CD4-positive, alpha-beta T cell (primary cell): ENCODE data around the gene GPR158. TPM values are rescaled to one million over a fixed set of nuclear protein-coding genes. Genes with fewer than 3 reads are reported as not detected.

Experiments used
- ATAC-seq: fragments of 200-7000 bp; cut with Tn5 transposase; one replicate; pipeline ENCODE4 v1.10.0; 2022; ENCODE audit warnings: mild to moderate bottlenecking; ENCODE audit not compliant: poor library complexity
- CTCF ChIA-PET: fragments of 350-600 bp; sonication (Branson Sonifier 250); formaldehyde crosslinking; loops from one replicate; lab custom pipeline; 2021; ENCODE audit warnings: antibody characterized with exemption, inconsistent platforms; lab: Charles Lee
- POLR2A ChIA-PET: fragments of 350-600 bp; sonication (Branson Sonifier 250); formaldehyde crosslinking; loops from one replicate; lab custom pipeline; 2021; ENCODE audit warnings: antibody characterized with exemption, inconsistent platforms; lab: Charles Lee
- DNase-seq, 14 experiments: peaks; one replicate each; pipeline ENCODE4 v3.0.0-alpha.2; 2013 to 2020; ENCODE audit warnings: mixed read lengths in 2 of 14
- H3K27ac ChIP-seq, 2 donors: one replicate each; pipeline versions ENCODE4 v1.5.1 to v1.7.0; 2013; ENCODE audit warnings: low read length in 2 of 2, low read depth in 1 of 2, mild to moderate bottlenecking in 1 of 2
- H3K27me3 ChIP-seq, 2 experiments: 1 replicate in 1 of 2; 2 replicates in 1 of 2; pipeline versions ENCODE4 v1.6.1 to v1.7.0; 2013; ENCODE audit warnings: low read length in 2 of 2, control low read depth in 1 of 2, mild to moderate bottlenecking in 1 of 2, moderate library complexity in 1 of 2; ENCODE audit not compliant: insufficient read depth in 2 of 2, control insufficient read depth in 1 of 2
- H3K36me3 ChIP-seq: one replicate; pipeline ENCODE4 v1.6.1; 2013; ENCODE audit warnings: low read length, control low read depth; ENCODE audit not compliant: insufficient read depth
- H3K4me1 ChIP-seq: one replicate; pipeline ENCODE4 v1.6.1; 2013; ENCODE audit warnings: low read length, control low read depth; ENCODE audit not compliant: insufficient read depth
- H3K4me3 ChIP-seq: one replicate; pipeline ENCODE4 v1.5.1; 2013; ENCODE audit warnings: mild to moderate bottlenecking, low read length, moderate library complexity
- H3K9me3 ChIP-seq, 2 experiments: 1 replicate in 1 of 2; 2 replicates in 1 of 2; pipeline versions ENCODE4 v1.6.1 to v1.7.0; 2013; ENCODE audit warnings: low read length in 2 of 2, mild to moderate bottlenecking in 2 of 2, control low read depth in 1 of 2, moderate library complexity in 1 of 2; ENCODE audit not compliant: control insufficient read depth in 1 of 2, insufficient read depth in 1 of 2
- H3K27ac Mint-ChIP-seq: one replicate; pipeline ENCODE4 v1.8.0; 2020; ENCODE audit warnings: mixed read lengths
- H3K27me3 Mint-ChIP-seq: one replicate; pipeline ENCODE4 v1.8.0; 2021; ENCODE audit warnings: mixed read lengths
- H3K36me3 Mint-ChIP-seq: one replicate; pipeline ENCODE4 v1.8.0; 2021; ENCODE audit warnings: low read depth, mixed read lengths
- H3K4me1 Mint-ChIP-seq: one replicate; pipeline ENCODE4 v1.8.0; 2021; ENCODE audit warnings: low read depth, mixed read lengths
- H3K4me3 Mint-ChIP-seq: one replicate; pipeline ENCODE4 v1.8.0; 2020; ENCODE audit warnings: mild to moderate bottlenecking, mixed read lengths
- H3K9me3 Mint-ChIP-seq: one replicate; pipeline ENCODE4 v1.8.0; 2020; ENCODE audit warnings: mixed read lengths
- CTCF ChIP-seq: fragments of 200-600 bp; IDR thresholded peaks from one replicate; pipeline ENCODE4 v1.8.0; 2022; ENCODE audit warnings: antibody characterized with exemption, mild to moderate bottlenecking
- intact Hi-C, 2 experiments: fragments of 100-400 bp; cut with DNase I in 1 of 2; cut with micrococcal nuclease in 1 of 2; formaldehyde crosslinking; loops; one replicate each; pipeline versions ENCODE4 v1.15.1 to v1.9.0; 2023 to 2025; cut with DNase I, micrococcal nuclease
- total RNA-seq, 174 experiments: library from RNA in 2 of 174; stranded (reverse) in 2 of 174; gene quantifications; one replicate each; pipeline ENCODE4 v1.2.3 and lab custom pipeline; 2021 to 2026

Gene GPR158
- total RNA-seq, 2 experiments from 2014 or later: not detected

DNA sequence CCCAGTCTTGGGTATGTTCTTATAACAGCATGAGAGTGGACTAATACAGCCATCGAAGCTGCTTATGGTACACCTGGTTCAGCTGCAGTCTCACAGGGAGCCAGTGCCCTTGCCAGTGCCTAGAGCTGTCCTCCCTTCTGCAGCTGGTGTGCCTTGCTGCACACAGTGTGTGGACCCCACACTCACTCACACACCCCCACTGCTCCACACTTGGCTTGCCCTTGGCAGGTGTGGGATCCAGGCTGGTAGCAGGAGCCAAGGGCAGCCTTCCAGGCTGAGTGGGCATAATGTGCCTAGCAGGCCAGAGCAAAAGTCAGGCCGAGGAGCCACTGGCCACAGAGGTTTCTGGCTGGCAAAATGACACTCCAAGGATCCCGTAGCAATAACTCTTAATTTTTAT, 217.3 kb downstream of the GPR158 start:
- H3K27me3 ChIP-seq: no peaks in the 10 kb centered on the region
- Mint-ChIP-seq H3K4me1 (no peaks in the 10 kb centered on the region), H3K4me3 (no peak overlapping the region), H3K36me3 (no peaks in the 10 kb centered on the region), H3K27ac (no peak overlapping the region), H3K9me3 (peaks cover 13% of the 10 kb centered on the region), H3K27me3 (no peaks in the 10 kb centered on the region)
- TF ChIP-seq CTCF: no peak
- no peaks in the 10 kb centered on the region for H3K36me3 ChIP-seq
- ChIA-PET POLR2A (no interaction called here), CTCF (no interaction called here)
- H3K9me3 ChIP-seq: peaks cover 4 to 26% of the 10 kb centered on the region in 2 experiments
- no peaks in the 10 kb centered on the region for H3K4me1 ChIP-seq
- no peak for ATAC-seq
- H3K27ac ChIP-seq: no peak overlapping the region
- intact Hi-C loops: no loop called here
- DNase-seq: no peak
- no peak overlapping the region for H3K4me3 ChIP-seq

GRCh38 chr10:25393621-25394020, 218.8 kb downstream of the GPR158 start:
- no peak overlapping the region for H3K27ac Mint-ChIP-seq

DNA sequence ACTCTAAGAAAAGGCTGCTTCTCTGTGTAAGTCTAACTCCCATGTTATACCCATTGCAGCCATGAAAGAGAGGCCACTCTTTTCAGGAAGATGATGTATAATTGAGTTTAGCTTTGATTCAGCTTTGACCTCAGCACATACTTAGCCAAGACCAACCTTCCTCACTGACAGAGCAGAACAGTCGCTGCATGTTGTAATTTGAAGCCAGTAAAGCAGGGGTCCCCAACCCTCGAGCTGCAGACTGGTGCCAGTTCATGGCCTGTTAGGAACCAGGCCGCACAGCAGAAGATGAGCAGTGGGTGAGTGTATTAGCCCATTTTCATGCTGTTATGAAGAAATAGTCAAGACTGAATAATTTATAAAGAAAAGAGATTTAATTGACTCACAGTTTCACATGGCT, 223.9 kb downstream of the GPR158 start:
- Mint-ChIP-seq H3K4me3 (no peak overlapping the region), H3K9me3 (peaks cover 2% of the 10 kb centered on the region), H3K27me3 (no peaks in the 10 kb centered on the region), H3K4me1 (no peaks in the 10 kb centered on the region), H3K27ac (no peak overlapping the region), H3K36me3 (no peaks in the 10 kb centered on the region)
- no peak for TF ChIP-seq CTCF
- Histone ChIP-seq H3K9me3 (no peaks in the 10 kb centered on the region), H3K4me3 (no peak overlapping the region), H3K36me3 (no peaks in the 10 kb centered on the region), H3K4me1 (no peaks in the 10 kb centered on the region), H3K27me3 (no peaks in the 10 kb centered on the region), H3K27ac (no peak overlapping the region)
- no peak for DNase-seq
- ATAC-seq: no peak
- intact Hi-C loops: no loop called here
- CTCF ChIA-PET: no interaction called here
- POLR2A ChIA-PET: no interaction called here

More at GRCh38 chr10:25393621-25394020, 218.8 kb downstream of the GPR158 start:
- ATAC-seq (no peak), DNase-seq (no peak)
- Mint-ChIP-seq H3K4me3 (no peak overlapping the region), H3K27me3 (no peaks in the 10 kb centered on the region), H3K36me3 (no peaks in the 10 kb centered on the region), H3K4me1 (no peaks in the 10 kb centered on the region), H3K9me3 (peaks cover 13% of the 10 kb centered on the region)
- no peak overlapping the region for H3K4me3 ChIP-seq
- ChIA-PET POLR2A (no interaction called here), CTCF (no interaction called here)
- no peaks in the 10 kb centered on the region for H3K36me3 ChIP-seq
- no peaks in the 10 kb centered on the region for H3K27me3 ChIP-seq
- no peak for TF ChIP-seq CTCF
- H3K27ac ChIP-seq: no peak overlapping the region
- no peaks in the 10 kb centered on the region for H3K4me1 ChIP-seq
- intact Hi-C loops: no loop called here
- peaks cover 4 to 17% of the 10 kb centered on the region in 2 experiments for H3K9me3 ChIP-seq
